Nephron progenitor cell (in vitro differentiated cells): ENCODE measurements around the gene MAF.

Experiments used
- DNase-seq: peaks from one replicate; pipeline ENCODE4 v3.0.0; 2021
- H3K27ac Mint-ChIP-seq: 2 replicates; pipeline ENCODE4 v1.8.0; 2021; ENCODE audit warnings: mild to moderate bottlenecking, moderate library complexity, mixed read lengths
- H3K27me3 Mint-ChIP-seq: 2 replicates; pipeline ENCODE4 v1.8.0; 2021; ENCODE audit warnings: mild to moderate bottlenecking, low read depth, mixed read lengths; ENCODE audit not compliant: poor library complexity
- H3K36me3 Mint-ChIP-seq: 2 replicates; pipeline ENCODE4 v1.8.0; 2021; ENCODE audit warnings: low read depth, mixed read lengths
- H3K4me1 Mint-ChIP-seq: 2 replicates; pipeline ENCODE4 v1.8.0; 2021; ENCODE audit warnings: mixed read lengths
- H3K4me3 Mint-ChIP-seq: 2 replicates; pipeline ENCODE4 v1.8.0; 2021; ENCODE audit warnings: mild to moderate bottlenecking, moderate library complexity, mixed read lengths
- H3K9me3 Mint-ChIP-seq: 2 replicates; pipeline ENCODE4 v1.8.0; 2021; ENCODE audit warnings: mild to moderate bottlenecking, moderate library complexity, mixed read lengths
- TF ChIP-seq, protein P1 (sequence below): fragments of 200-600 bp; sonication (generic); IDR thresholded peaks from 2 replicates; pipeline ENCODE4 v1.5.0; 2021; ENCODE audit warnings: antibody characterized with exemption

MAF gene

GRCh38 chr16:79610771-79611170 lies 10.2 kb upstream of the MAF start:
- Mint-ChIP-seq H3K36me3 (no peaks in the 10 kb centered on the region), H3K4me3 (no peak overlapping the region), H3K27me3 (peaks cover 7% of the 10 kb centered on the region)

GRCh38 chr16:79609861-79610260 lies 9.3 kb upstream of the MAF start:
- Mint-ChIP-seq H3K27me3 (peaks cover 7% of the 10 kb centered on the region), H3K9me3 (no peaks in the 10 kb centered on the region), H3K36me3 (no peaks in the 10 kb centered on the region)

More at GRCh38 chr16:79610771-79611170, 10.2 kb upstream of the MAF start:
- TF ChIP-seq, protein P1, sequence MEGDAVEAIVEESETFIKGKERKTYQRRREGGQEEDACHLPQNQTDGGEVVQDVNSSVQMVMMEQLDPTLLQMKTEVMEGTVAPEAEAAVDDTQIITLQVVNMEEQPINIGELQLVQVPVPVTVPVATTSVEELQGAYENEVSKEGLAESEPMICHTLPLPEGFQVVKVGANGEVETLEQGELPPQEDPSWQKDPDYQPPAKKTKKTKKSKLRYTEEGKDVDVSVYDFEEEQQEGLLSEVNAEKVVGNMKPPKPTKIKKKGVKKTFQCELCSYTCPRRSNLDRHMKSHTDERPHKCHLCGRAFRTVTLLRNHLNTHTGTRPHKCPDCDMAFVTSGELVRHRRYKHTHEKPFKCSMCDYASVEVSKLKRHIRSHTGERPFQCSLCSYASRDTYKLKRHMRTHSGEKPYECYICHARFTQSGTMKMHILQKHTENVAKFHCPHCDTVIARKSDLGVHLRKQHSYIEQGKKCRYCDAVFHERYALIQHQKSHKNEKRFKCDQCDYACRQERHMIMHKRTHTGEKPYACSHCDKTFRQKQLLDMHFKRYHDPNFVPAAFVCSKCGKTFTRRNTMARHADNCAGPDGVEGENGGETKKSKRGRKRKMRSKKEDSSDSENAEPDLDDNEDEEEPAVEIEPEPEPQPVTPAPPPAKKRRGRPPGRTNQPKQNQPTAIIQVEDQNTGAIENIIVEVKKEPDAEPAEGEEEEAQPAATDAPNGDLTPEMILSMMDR = no peak
- H3K4me1 Mint-ChIP-seq = peaks cover 45% of the 10 kb centered on the region
- no peak overlapping the region for H3K27ac Mint-ChIP-seq
- no peak for DNase-seq
- no peaks in the 10 kb centered on the region for H3K9me3 Mint-ChIP-seq

GRCh38 chr16:79608976-79609375 lies 8.4 kb upstream of the MAF start:
- TF ChIP-seq, protein P1 = no peak
- Mint-ChIP-seq H3K4me1 (peaks cover 63% of the 10 kb centered on the region), H3K9me3 (no peaks in the 10 kb centered on the region), H3K27me3 (peaks cover 7% of the 10 kb centered on the region), H3K36me3 (no peaks in the 10 kb centered on the region), H3K27ac (peak overlapping the region; percentile 74), H3K4me3 (no peak overlapping the region)
- DNase-seq = peak; percentile 42

More at GRCh38 chr16:79609861-79610260, 9.3 kb upstream of the MAF start:
- no peak for DNase-seq
- Mint-ChIP-seq H3K4me3 (no peak overlapping the region), H3K4me1 (peaks cover 54% of the 10 kb centered on the region), H3K27ac (no peak overlapping the region)
- TF ChIP-seq, protein P1 = no peak

DNA sequence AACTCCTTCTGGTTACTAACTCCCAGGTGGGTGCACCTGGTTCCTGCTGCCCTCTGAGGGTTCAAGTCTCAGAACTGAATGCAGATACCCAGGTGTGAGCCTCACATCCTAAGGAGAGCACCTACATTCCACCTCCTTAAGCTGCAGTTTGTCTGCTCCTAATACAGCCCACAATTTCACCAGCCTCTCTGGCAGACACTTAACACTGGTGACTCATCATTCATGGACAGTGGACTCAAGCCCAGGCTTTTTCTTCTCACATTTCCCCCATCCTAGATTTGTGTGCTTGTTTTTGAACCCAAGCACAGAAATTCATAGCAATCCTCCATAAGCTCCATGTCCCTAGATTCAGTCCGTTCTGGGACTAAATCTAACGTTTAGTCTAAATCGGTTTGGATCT lies 7.0 kb upstream of the MAF start:
- Mint-ChIP-seq H3K27ac (peak overlapping the region; percentile 71), H3K4me1 (peaks cover 74% of the 10 kb centered on the region), H3K27me3 (peaks cover 7% of the 10 kb centered on the region), H3K9me3 (no peaks in the 10 kb centered on the region), H3K36me3 (no peaks in the 10 kb centered on the region), H3K4me3 (no peak overlapping the region)
- no peak for DNase-seq
- TF ChIP-seq, protein P1 = no peak

GRCh38 chr16:79605999-79606398 lies 5.5 kb upstream of the MAF start:
- peak overlapping the region; percentile 4 for H3K27ac Mint-ChIP-seq
- no peaks in the 10 kb centered on the region for H3K9me3 Mint-ChIP-seq
- TF ChIP-seq, protein P1 = no peak
- H3K4me1 Mint-ChIP-seq = peaks cover 85% of the 10 kb centered on the region
- H3K36me3 Mint-ChIP-seq = no peaks in the 10 kb centered on the region
- peak overlapping the region; percentile 25 for H3K4me3 Mint-ChIP-seq
- DNase-seq = peak; percentile 24
- H3K27me3 Mint-ChIP-seq = peaks cover 6% of the 10 kb centered on the region

GRCh38 chr16:79603055-79603454 lies 2.5 kb upstream of the MAF start:
- H3K4me3 Mint-ChIP-seq = peak overlapping the region; percentile 97
- no peak overlapping the region for H3K27ac Mint-ChIP-seq
- peaks cover 60% of the 10 kb centered on the region for H3K4me1 Mint-ChIP-seq
- no peaks in the 10 kb centered on the region for H3K36me3 Mint-ChIP-seq
- H3K9me3 Mint-ChIP-seq = no peaks in the 10 kb centered on the region
- no peaks in the 10 kb centered on the region for H3K27me3 Mint-ChIP-seq
- TF ChIP-seq, protein P1 = no peak
- DNase-seq = no peak
